ENCODE results near the gene CLCF1. TPM values are rescaled to one million over a fixed set of nuclear protein-coding genes. Genes with fewer than 3 reads are reported as not detected.

CLCF1 gene
- total RNA-seq, 2 experiments from 2014 or later, result 0.79 to 0.81 TPM

DNA sequence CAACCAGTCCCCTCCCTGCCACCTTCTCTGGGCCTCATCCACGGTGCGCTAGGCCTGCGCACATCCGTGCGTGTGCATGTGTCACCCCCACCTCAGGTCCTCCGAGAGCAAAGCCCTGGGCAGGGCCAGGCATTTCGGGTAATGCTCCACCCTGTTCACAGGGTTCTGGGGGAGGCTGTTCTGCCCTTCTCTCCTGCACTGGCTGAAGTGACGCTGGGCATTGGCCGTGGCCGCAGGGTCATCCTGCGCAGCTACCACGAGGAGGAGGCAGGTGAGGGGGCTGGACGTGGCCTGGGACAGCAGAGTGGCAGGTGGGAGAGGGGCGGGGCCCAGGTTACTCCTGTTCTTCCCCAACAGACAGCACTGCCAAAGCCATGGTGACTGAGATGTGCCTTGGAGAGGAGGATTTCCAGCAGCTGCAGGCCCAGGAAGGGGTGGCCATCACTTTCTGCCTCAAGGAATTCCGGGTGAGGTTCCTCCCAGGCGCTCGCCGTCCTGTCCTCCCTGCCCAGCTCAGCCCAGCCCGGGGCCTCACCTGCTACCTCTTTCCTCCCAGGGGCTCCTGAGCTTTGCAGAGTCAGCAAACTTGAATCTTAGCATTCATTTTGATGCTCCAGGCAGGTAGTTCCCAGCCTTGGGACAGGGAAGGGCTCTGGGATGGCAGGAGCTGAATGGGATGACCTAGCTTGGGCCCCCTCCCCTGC lies 22.3 kb upstream of the CLCF1 start:
- intact Hi-C loops (cut with micrococcal nuclease), result no loop called here
- ChIA-PET CTCF (interaction anchor here (0.8 to 6.1 kb wide), 4 partner anchors 14 to 87 kb away, joined by 3 to 36 read pairs (median 4); partner anchors contain the start of gene AIP), POLR2A (interaction anchor here (0.5 to 7.9 kb wide), 9 partner anchors 13 to 125 kb away, joined by 3 to 28 read pairs (median 4); partner anchors contain the start of gene PTPRCAP)
- Mint-ChIP-seq H3K9me3 (no peaks in the 10 kb centered on the region), H3K36me3 (ENCODE audit: low read depth) (peaks cover 41% of the 10 kb centered on the region), H3K27me3 (no peaks in the 10 kb centered on the region), H3K4me1 (ENCODE audit: low read depth) (peaks cover 50% of the 10 kb centered on the region), H3K27ac (no peak overlapping the region), H3K4me3 (no peak overlapping the region)
- no peak for ATAC-seq
- DNase-seq, result no peak
- TF ChIP-seq, protein P1, sequence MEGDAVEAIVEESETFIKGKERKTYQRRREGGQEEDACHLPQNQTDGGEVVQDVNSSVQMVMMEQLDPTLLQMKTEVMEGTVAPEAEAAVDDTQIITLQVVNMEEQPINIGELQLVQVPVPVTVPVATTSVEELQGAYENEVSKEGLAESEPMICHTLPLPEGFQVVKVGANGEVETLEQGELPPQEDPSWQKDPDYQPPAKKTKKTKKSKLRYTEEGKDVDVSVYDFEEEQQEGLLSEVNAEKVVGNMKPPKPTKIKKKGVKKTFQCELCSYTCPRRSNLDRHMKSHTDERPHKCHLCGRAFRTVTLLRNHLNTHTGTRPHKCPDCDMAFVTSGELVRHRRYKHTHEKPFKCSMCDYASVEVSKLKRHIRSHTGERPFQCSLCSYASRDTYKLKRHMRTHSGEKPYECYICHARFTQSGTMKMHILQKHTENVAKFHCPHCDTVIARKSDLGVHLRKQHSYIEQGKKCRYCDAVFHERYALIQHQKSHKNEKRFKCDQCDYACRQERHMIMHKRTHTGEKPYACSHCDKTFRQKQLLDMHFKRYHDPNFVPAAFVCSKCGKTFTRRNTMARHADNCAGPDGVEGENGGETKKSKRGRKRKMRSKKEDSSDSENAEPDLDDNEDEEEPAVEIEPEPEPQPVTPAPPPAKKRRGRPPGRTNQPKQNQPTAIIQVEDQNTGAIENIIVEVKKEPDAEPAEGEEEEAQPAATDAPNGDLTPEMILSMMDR (IDR thresholded peaks at IDR 0.05), result no peak

DNA sequence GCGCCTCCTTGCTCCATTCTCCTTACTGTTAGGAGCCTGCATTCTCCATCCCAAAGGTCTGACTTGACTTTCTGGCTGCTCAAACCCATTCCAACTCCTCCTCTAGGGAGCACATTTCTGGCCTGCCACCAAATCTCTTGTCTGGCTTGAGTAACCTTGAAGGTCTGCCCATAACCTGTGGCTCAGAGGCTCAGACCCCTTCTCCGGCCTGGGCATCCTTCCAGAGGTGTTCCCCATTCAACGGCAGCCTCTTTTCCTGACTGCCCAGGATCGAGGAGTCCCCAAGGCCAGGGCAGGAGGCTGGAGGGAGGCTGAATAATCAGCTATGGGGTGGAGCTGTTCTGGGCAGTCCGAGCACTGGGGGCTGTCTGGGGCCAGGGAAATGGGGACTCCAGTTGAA lies 20.6 kb upstream of the CLCF1 start:
- Mint-ChIP-seq H3K9me3 (no peaks in the 10 kb centered on the region), H3K4me3 (peak overlapping the region; percentile 92), H3K27me3 (no peaks in the 10 kb centered on the region), H3K4me1 (ENCODE audit: low read depth) (peaks cover 47% of the 10 kb centered on the region), H3K27ac (no peak overlapping the region), H3K36me3 (ENCODE audit: low read depth) (peaks cover 27% of the 10 kb centered on the region)
- ChIA-PET CTCF (interaction anchor here (6.1 kb wide), 1 partner anchor 12 kb away, joined by 36 read pairs; no protein-coding TSS in a partner anchor), POLR2A (interaction anchor here (1.3 to 7.9 kb wide), 4 partner anchors 8 to 43 kb away, joined by 5 to 40 read pairs (median 25); partner anchors contain the start of genes POLD4 and PPP1CA)
- intact Hi-C loops (cut with micrococcal nuclease), result no loop called here
- ATAC-seq (no peak), DNase-seq (no peak)
- TF ChIP-seq, protein P1 (IDR thresholded peaks at IDR 0.05), result no peak

DNA sequence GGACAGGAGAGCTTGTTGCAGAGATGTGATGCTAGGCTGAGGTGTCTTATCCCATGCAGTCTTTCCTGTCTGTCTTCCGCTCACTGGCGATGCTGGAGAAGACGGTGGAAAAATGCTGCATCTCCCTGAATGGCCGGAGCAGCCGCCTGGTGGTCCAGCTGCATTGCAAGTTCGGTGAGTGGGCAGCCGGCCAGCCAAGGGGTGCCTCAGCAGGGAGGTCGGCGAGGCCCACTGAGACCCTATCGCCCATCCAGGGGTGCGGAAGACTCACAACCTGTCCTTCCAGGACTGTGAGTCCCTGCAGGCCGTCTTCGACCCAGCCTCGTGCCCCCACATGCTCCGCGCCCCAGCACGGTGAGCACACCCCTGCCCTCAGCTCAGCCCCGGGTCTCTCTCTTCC lies 20.0 kb upstream of the CLCF1 start:
- intact Hi-C loops (cut with micrococcal nuclease), result no loop called here
- Mint-ChIP-seq H3K27ac (peak overlapping the region; percentile 35), H3K36me3 (ENCODE audit: low read depth) (peaks cover 24% of the 10 kb centered on the region), H3K9me3 (no peaks in the 10 kb centered on the region), H3K27me3 (no peaks in the 10 kb centered on the region), H3K4me1 (ENCODE audit: low read depth) (peaks cover 46% of the 10 kb centered on the region), H3K4me3 (peak overlapping the region; percentile 92)
- CTCF ChIA-PET, result interaction anchor here (6.1 kb wide), 1 partner anchor 11 kb away, joined by 36 read pairs; no protein-coding TSS in a partner anchor
- DNase-seq, result no peak
- ATAC-seq, result no peak
- TF ChIP-seq, protein P1 (IDR thresholded peaks at IDR 0.05), result no peak
- POLR2A ChIA-PET, result interaction anchor here (1.3 to 7.9 kb wide), 6 partner anchors 8 to 44 kb away, joined by 5 to 40 read pairs (median 16); partner anchors contain the start of genes POLD4, PPP1CA, PTPRCAP and RPS6KB2

DNA sequence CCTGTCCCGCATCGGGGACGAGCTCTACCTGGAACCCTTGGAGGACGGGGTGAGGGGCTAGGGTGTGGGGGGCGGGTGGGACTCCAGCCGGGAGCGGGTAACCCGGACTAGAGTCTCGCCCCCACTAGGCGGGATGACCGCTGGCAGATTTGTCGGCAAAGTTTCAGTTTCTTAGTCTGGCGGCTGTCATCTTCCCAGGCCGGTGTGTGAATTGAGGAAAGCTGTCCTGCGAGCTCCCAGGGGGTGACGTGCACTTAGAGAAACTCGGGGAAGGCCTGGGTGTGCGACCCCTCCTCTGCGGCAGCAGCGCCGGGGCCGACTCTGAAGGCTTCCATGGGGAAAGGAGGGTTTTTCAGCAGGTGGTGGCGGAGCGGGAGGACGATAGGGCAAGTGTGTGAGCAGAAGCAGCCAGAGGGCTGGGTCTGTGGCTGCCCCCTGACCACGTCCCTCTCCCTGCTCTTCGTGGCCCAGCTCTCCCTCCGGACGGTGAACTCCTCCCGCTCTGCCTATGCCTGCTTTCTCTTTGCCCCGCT lies 18.9 kb upstream of the CLCF1 start:
- peak; percentile 29 for DNase-seq
- TF ChIP-seq, protein P1 (IDR thresholded peaks at IDR 0.05), result no peak
- Mint-ChIP-seq H3K27ac (peak overlapping the region; percentile 68), H3K27me3 (no peaks in the 10 kb centered on the region), H3K4me3 (peak overlapping the region; percentile 92), H3K36me3 (ENCODE audit: low read depth) (peaks cover 15% of the 10 kb centered on the region), H3K9me3 (no peaks in the 10 kb centered on the region), H3K4me1 (ENCODE audit: low read depth) (peaks cover 35% of the 10 kb centered on the region)
- CTCF ChIA-PET, result interaction anchor here (0.8 to 6.1 kb wide), 12 partner anchors 8 to 152 kb away, joined by 3 to 36 read pairs (median 4); partner anchors contain the start of genes PPP1CA and TMEM134
- POLR2A ChIA-PET, result interaction anchor here (0.6 to 4.4 kb wide), 18 partner anchors 10 to 153 kb away, joined by 3 to 40 read pairs (median 6); partner anchors contain the start of genes ANKRD13D, POLD4, PPP1CA and PTPRCAP
- intact Hi-C loops (cut with micrococcal nuclease), result no loop called here
- ATAC-seq, result no peak
